ENCODE measurements around the gene SHB. TPM values are rescaled to one million over a fixed set of nuclear protein-coding genes. Genes with fewer than 3 reads are reported as not detected.

Gene SHB
- total and polyA plus RNA-seq, 2 of the 13 experiments (the other 11 are each of a cell fraction or from before 2014, with no cell fraction given) = 19.4 to 20.7 TPM

- Histone ChIP-seq H3K4me3 (replicated peaks in 1 of 3; ENCODE audit: insufficient read depth in 1 of 3, low read depth in 2 of 3, low read length in 3 of 3) (no peak overlapping the region), H3K9ac (ENCODE audit: insufficient read depth, low read depth, low read length) (0 out of 2 replicates have a peak overlapping the region, but pooled peaks have one; percentile 13), H3K27me3 (ENCODE audit: control insufficient read depth in 1 of 2, insufficient read depth in 2 of 2, low read length in 2 of 2) (no peaks in the 10 kb centered on the region), H3K4me1 (ENCODE audit: insufficient read depth, low read length) (peaks cover 30% of the 10 kb centered on the region), H3K27ac (ENCODE audit: extremely low read length, insufficient read depth, low read length) (no peak overlapping the region), H4K20me1 (ENCODE audit: insufficient read depth, low read length) (peaks cover 38% of the 10 kb centered on the region; the same call in 1 of the 2 replicates), H2AFZ (ENCODE audit: low read length) (no peak overlapping the region), H3K36me3 (replicated peaks in 1 of 2; ENCODE audit: control insufficient read depth in 1 of 2, insufficient read depth in 2 of 2, low read length in 2 of 2) (peaks cover 46 to 99% of the 10 kb centered on the region in 2 experiments), H3K9me3 (ENCODE audit: low read length) (no peaks in the 10 kb centered on the region), H3K79me2 (ENCODE audit: insufficient read depth, low read length) (peaks cover 2% of the 10 kb centered on the region), H3K4me2 (ENCODE audit: low read depth, low read length) (no peak overlapping the region)
- ATAC-seq (no peak), FAIRE-seq (no peak), DNase-seq (ENCODE audit: low spot score) (no peak)
- CTCF ChIA-PET (ENCODE audit: low intra/inter-chr PET ratio, low total read pairs) = no interaction called here
- POLR2A ChIA-PET = no interaction called here
- TSS peak; percentile 23 for BruUV-seq (replicated peaks)
- TF ChIP-seq ZNF629 (CRISPR knock-in tag; conservative IDR thresholded peaks at IDR 0.05) (0 out of 2 replicates have a peak, but pooled peaks have one; percentile 26), CTCF (CRISPR knock-in tag; IDR thresholded peaks at IDR 0.05) (no peak), ZFP37 (CRISPR knock-in tag; IDR thresholded peaks at IDR 0.05; ENCODE audit: borderline replicate concordance) (no peak)
- in situ Hi-C loops (cut with HindIII; ENCODE audit: extremely low pct_ligation_motif_present, low pct_unique_long_range_greater_than_20kb) (no loop called here), intact Hi-C loops (cut with micrococcal nuclease; ENCODE audit: unreplicated experiment) (no loop called here)
- WGBS (ENCODE audit: low lambda C conversion rate) = 75% methylated on average over 3 of the region's 3 CpGs
Observed at GRCh38 chr9:37954581-37954981, 114.4 kb downstream of the SHB start.

- DNase-seq (ENCODE audit: low spot score) = no peak
- Histone ChIP-seq H4K20me1 (ENCODE audit: insufficient read depth, low read length) (peaks cover 37% of the 10 kb centered on the region; the same call in 1 of the 2 replicates), H3K27ac (ENCODE audit: extremely low read length, insufficient read depth, low read length) (no peak overlapping the region), H3K4me2 (ENCODE audit: low read depth, low read length) (no peak overlapping the region), H2AFZ (ENCODE audit: low read length) (no peak overlapping the region), H3K4me1 (ENCODE audit: insufficient read depth, low read length) (peaks cover 30% of the 10 kb centered on the region), H3K9me3 (ENCODE audit: low read length) (no peaks in the 10 kb centered on the region), H3K79me2 (ENCODE audit: insufficient read depth, low read length) (no peaks in the 10 kb centered on the region), H3K27me3 (ENCODE audit: control insufficient read depth in 1 of 2, insufficient read depth in 2 of 2, low read length in 2 of 2) (no peaks in the 10 kb centered on the region), H3K36me3 (replicated peaks in 1 of 2; ENCODE audit: control insufficient read depth in 1 of 2, insufficient read depth in 2 of 2, low read length in 2 of 2) (peaks cover 48 to 96% of the 10 kb centered on the region in 2 experiments), H3K9ac (ENCODE audit: insufficient read depth, low read depth, low read length) (no peak overlapping the region), H3K4me3 (replicated peaks in 1 of 3; ENCODE audit: insufficient read depth in 1 of 3, low read depth in 2 of 3, low read length in 3 of 3) (no peak overlapping the region)
- ChIA-PET POLR2A (no interaction called here), CTCF (ENCODE audit: low intra/inter-chr PET ratio, low total read pairs) (no interaction called here)
- no peak for ATAC-seq
- TF ChIP-seq ZSCAN21 (CRISPR knock-in tag; IDR thresholded peaks at IDR 0.05; ENCODE audit: borderline replicate concordance) = no peak
- no peak for TF ChIP-seq THRA (CRISPR knock-in tag; IDR thresholded peaks at IDR 0.05; ENCODE audit: borderline replicate concordance)
- no peak for TF ChIP-seq JUNB (CRISPR knock-in tag; IDR thresholded peaks at IDR 0.05; ENCODE audit: borderline replicate concordance)
- peak; percentile 17 for TF ChIP-seq XRCC5 (optimal IDR thresholded peaks at IDR 0.05; ENCODE audit: low read length)
- TF ChIP-seq RBM22 (optimal IDR thresholded peaks at IDR 0.05; ENCODE audit: low read length) = peak; percentile 24
- TF ChIP-seq ASH2L (IDR thresholded peaks at IDR 0.05; ENCODE audit: insufficient read length, low read depth, low read length) = no peak
- TF ChIP-seq SPEN (CRISPR knock-in tag; IDR thresholded peaks at IDR 0.05; ENCODE audit: low read depth) = no peak
- TF ChIP-seq MEF2D (CRISPR knock-in tag; IDR thresholded peaks at IDR 0.05) = no peak
- no peak for TF ChIP-seq MIER2 (CRISPR knock-in tag; IDR thresholded peaks at IDR 0.05)
- intact Hi-C loops (cut with micrococcal nuclease; ENCODE audit: unreplicated experiment) (no loop called here), in situ Hi-C loops (cut with HindIII; ENCODE audit: extremely low pct_ligation_motif_present, low pct_unique_long_range_greater_than_20kb) (no loop called here)
- 95% methylated on average over 14 of the region's 14 CpGs for WGBS (ENCODE audit: low lambda C conversion rate)
- no TSS peak for BruUV-seq (replicated peaks)
- no peak for FAIRE-seq
Observed at GRCh38 chr9:37953775-37954437, 115.1 kb downstream of the SHB start.

Measured in HepG2 (cell line).